A549 (cell line): ENCODE measurements around the gene CRYBB3. TPM values are rescaled to one million over a fixed set of nuclear protein-coding genes. Genes with fewer than 3 reads are reported as not detected.

Source experiments
- ATAC-seq, 2 experiments: fragments of 200-7000 bp in 1 of 2; fragments of >200 bp in 1 of 2; cut with Nextera tagmentation in 1 of 2; cut with Tn5 transposase in 1 of 2; 3 replicates each; pipeline versions ENCODE4 v1.8.0 to v1.9.1; 2018 to 2020; ENCODE audit warnings: mild to moderate bottlenecking in 1 of 2, moderate library complexity in 1 of 2
- CTCF ChIA-PET: fragments of 300-600 bp; sonication (Branson Sonifier 250); formaldehyde crosslinking; extraction: SDS; loops from one replicate; lab custom pipeline; 2021; ENCODE audit warnings: antibody characterized with exemption, inconsistent platforms; lab: Yijun Ruan, JAX
- POLR2A ChIA-PET: fragments of 350-600 bp; formaldehyde crosslinking; extraction: SDS; loops from one replicate; lab custom pipeline; 2021; ENCODE audit warnings: antibody characterized with exemption, inconsistent platforms; lab: Yijun Ruan, JAX
- DNase-seq, 2 experiments: peaks; one replicate each; pipeline versions ENCODE4 v3.0.0 to v3.0.0-alpha.2; 2011 to 2016; ENCODE audit warnings: low read depth in 1 of 2, low spot score in 1 of 2
- FAIRE-seq: peaks from 2 replicates; lab custom pipeline; 2011; peaks lifted over from hg19 to GRCh38; lab: Jason Lieb, UNC
- H3K27ac ChIP-seq, 2 experiments: fragments of >200 bp; sonication (Bioruptor Twin); formaldehyde crosslinking; 3 replicates each; pipeline ENCODE4 v1.5.1; 2016 to 2017
- H3K4me1 ChIP-seq: fragments of >200 bp; sonication (Bioruptor Twin); formaldehyde crosslinking; 3 replicates; pipeline ENCODE4 v1.6.1; 2016
- H3K4me2 ChIP-seq: fragments of >200 bp; sonication (Bioruptor Twin); formaldehyde crosslinking; 3 replicates; pipeline ENCODE4 v1.6.1; 2016
- H3K4me3 ChIP-seq: fragments of >200 bp; sonication (Bioruptor Twin); formaldehyde crosslinking; 3 replicates; pipeline ENCODE4 v1.5.1; 2016
- H3K9me3 ChIP-seq: fragments of >200 bp; sonication (Bioruptor Twin); formaldehyde crosslinking; 3 replicates; pipeline ENCODE4 v1.6.1; 2016
- BCL3 ChIP-seq: fragments of >200 bp; sonication (Bioruptor Twin); formaldehyde crosslinking; IDR thresholded peaks from 3 replicates; pipeline ENCODE4 v1.6.1; 2016
- CBX8 ChIP-seq: fragments of 200-600 bp; sonication (generic); IDR thresholded peaks from 2 replicates; pipeline ENCODE4 v1.6.1; 2016
- CHD4 ChIP-seq: fragments of 200-600 bp; sonication (generic); IDR thresholded peaks from 2 replicates; pipeline ENCODE4 v1.6.1; 2016; ENCODE audit warnings: antibody characterized with exemption, mild to moderate bottlenecking, borderline replicate concordance
- CTCF ChIP-seq: fragments of >200 bp; sonication (Bioruptor Twin); formaldehyde crosslinking; IDR thresholded peaks from 3 replicates; pipeline ENCODE4 v1.5.1; 2016
- E2F6 ChIP-seq: IDR thresholded peaks from 2 replicates; pipeline ENCODE4 v1.6.1; 2012; ENCODE audit warnings: low read depth, borderline replicate concordance
- EHF ChIP-seq: fragments of 250-450 bp; sonication (Bioruptor Pico); IDR thresholded peaks from 2 replicates; pipeline ENCODE4 v1.5.0; 2020; ENCODE audit warnings: mild to moderate bottlenecking
- ELK1 ChIP-seq: fragments of 150-350 bp; IDR thresholded peaks from 2 replicates; pipeline ENCODE4 v1.6.1; 2014; ENCODE audit warnings: low read depth, mild to moderate bottlenecking, low read length
- FOSL2 ChIP-seq, 2 experiments: fragments of 450-650 bp in 1 of 2; fragments of >200 bp in 1 of 2; sonication (Bioruptor Twin) in 1 of 2; formaldehyde crosslinking; IDR thresholded peaks; 2 replicates each; pipeline versions ENCODE4 v1.5.0 to v1.6.1; 2016 to 2020; ENCODE audit warnings: mild to moderate bottlenecking in 1 of 2, moderate library complexity in 1 of 2
- HOXB13 ChIP-seq: fragments of 250-450 bp; sonication (Bioruptor Pico); IDR thresholded peaks from 2 replicates; pipeline ENCODE4 v1.5.0; 2020; ENCODE audit warnings: low read depth, mild to moderate bottlenecking, moderate library complexity
- JUN ChIP-seq, 2 experiments: fragments of >200 bp; sonication (Bioruptor Twin); formaldehyde crosslinking; IDR thresholded peaks; 2 replicates in 1 of 2; 3 replicates in 1 of 2; pipeline ENCODE4 v1.6.1; 2016 to 2017
- NFE2L2 ChIP-seq: fragments of 150-350 bp; conservative IDR thresholded peaks from 2 replicates; pipeline ENCODE4 v1.6.1; 2014; ENCODE audit warnings: low read length
- PBX3 ChIP-seq: IDR thresholded peaks from 2 replicates; pipeline ENCODE4 v1.6.1; 2012
- POLR2AphosphoS2 ChIP-seq: conservative IDR thresholded peaks from 2 replicates; pipeline ENCODE4 v1.6.1; 2012; ENCODE audit warnings: low read length, improper control_type of control experiment, inconsistent platforms
- REST ChIP-seq: fragments of 200-600 bp; sonication (generic); IDR thresholded peaks from 2 replicates; pipeline ENCODE4 v1.6.1; 2016; ENCODE audit warnings: antibody characterized with exemption, mild to moderate bottlenecking, moderate library complexity
- RFX5 ChIP-seq: fragments of 450-650 bp; IDR thresholded peaks from 2 replicates; pipeline ENCODE4 v1.7.1; 2014; ENCODE audit warnings: antibody characterized with exemption, mild to moderate bottlenecking, moderate library complexity
- SREBF2 ChIP-seq: fragments of 450-650 bp; IDR thresholded peaks from 2 replicates; pipeline ENCODE4 v1.6.1; 2014; ENCODE audit warnings: mild to moderate bottlenecking, moderate library complexity
- TP53 ChIP-seq: fragments of 250-450 bp; sonication (Bioruptor Pico); IDR thresholded peaks from 2 replicates; pipeline ENCODE4 v1.5.0; 2021; ENCODE audit warnings: mild to moderate bottlenecking, moderate library complexity
- USF2 ChIP-seq: fragments of 450-650 bp; IDR thresholded peaks from 2 replicates; pipeline ENCODE4 v1.6.1; 2014; ENCODE audit warnings: antibody characterized with exemption
- ZSCAN20 ChIP-seq: fragments of 250-450 bp; sonication (Bioruptor Pico); IDR thresholded peaks from 2 replicates; pipeline ENCODE4 v1.8.0; 2022; ENCODE audit warnings: mild to moderate bottlenecking, moderate library complexity
- WGBS: methylation state at CpG from one replicate; pipeline ENCODE4 v1.1.6; 2017; ENCODE audit errors: missing lambda C conversion rate; 5-methylcytosine and 5-hydroxymethylcytosine counted together
- polyA plus RNA-seq, 4 experiments: library from polyadenylated mRNA; depleted of rRNA in 3 of 4; stranded (reverse); fragments of >200 nt; fragmentation: RNase III in 1 of 4; extraction: RNeasy Plus Mini Kit Qiagen cat#74134 plus additional on column Dnase treatment in 1 of 4; gene quantifications; 2 replicates in 3 of 4; 3 replicates in 1 of 4; pipeline ENCODE4 v1.2.3, GENCODE V29; 2011 to 2017

The CRYBB3 gene
- polyA plus RNA-seq, 2 of the 4 experiments (the other 2 are of a cell fraction) = not detected

GRCh38 chr22:25162561-25162960 is 37.1 kb upstream of the CRYBB3 start (continued):
- TF ChIP-seq USF2 (no peak), CHD4 (no peak), SREBF2 (no peak), ELK1 (no peak), TP53 (CRISPR knock-in tag) (no peak)
- TF ChIP-seq, all 56 proteins: peak for 0

- peaks cover 30% of the 10 kb centered on the region for H3K4me1 ChIP-seq
- H3K27ac ChIP-seq = no peak overlapping the region
- POLR2A ChIA-PET = no interaction called here
- FAIRE-seq (no peak), DNase-seq (no peak), ATAC-seq (no peak)
- no peak overlapping the region for H3K4me3 ChIP-seq
- TF ChIP-seq CBX8 = no peak
- no peaks in the 10 kb centered on the region for H3K9me3 ChIP-seq
- no peak overlapping the region for H3K4me2 ChIP-seq
- CTCF ChIA-PET = interaction anchor here (1.2 kb wide), 1 partner anchor 36 kb away, joined by 3 read pairs; no protein-coding TSS in a partner anchor
- WGBS = 88% methylated on average over 10 of the region's 10 CpGs
Measured at GRCh38 chr22:25165785-25166184, 33.9 kb upstream of the CRYBB3 start.

- Histone ChIP-seq H3K27ac (no peak overlapping the region), H3K4me2 (no peak overlapping the region), H3K4me1 (peaks cover 30% of the 10 kb centered on the region)
- CTCF ChIA-PET = interaction anchor here (1.4 kb wide), 1 partner anchor 56 kb away, joined by 6 read pairs; no protein-coding TSS in a partner anchor
- ATAC-seq = no peak
- TF ChIP-seq RFX5 (no peak), PBX3 (no peak), E2F6 (no peak), EHF (CRISPR knock-in tag) (no peak), JUN (IDR thresholded peaks at IDR 0.05) (no peak), NFE2L2 (no peak), TP53 (CRISPR knock-in tag) (no peak)
- TF ChIP-seq, all 56 proteins: peak for 0
- Histone ChIP-seq H3K9me3 (no peaks in the 10 kb centered on the region), H3K4me3 (no peak overlapping the region)
- no peak for FAIRE-seq
- POLR2A ChIA-PET = no interaction called here
- DNase-seq = no peak
- 76% methylated on average over 9 of the region's 9 CpGs for WGBS
Measured at GRCh38 chr22:25166266-25167040, 33.2 kb upstream of the CRYBB3 start.

GRCh38 chr22:25167082-25167481 is 32.6 kb upstream of the CRYBB3 start:
- CTCF ChIA-PET = interaction anchor here (1.4 kb wide), 1 partner anchor 56 kb away, joined by 6 read pairs; no protein-coding TSS in a partner anchor
- Histone ChIP-seq H3K27ac (no peak overlapping the region), H3K9me3 (no peaks in the 10 kb centered on the region), H3K4me2 (no peak overlapping the region)
- 65% methylated on average over 7 of the region's 7 CpGs for WGBS
- DNase-seq = no peak
- no peak for FAIRE-seq
- POLR2A ChIA-PET = no interaction called here
- no peak for TF ChIP-seq BCL3
- no peak for TF ChIP-seq CTCF
- TF ChIP-seq RFX5 = no peak
- TF ChIP-seq POLR2AphosphoS2 = no peak
- TF ChIP-seq FOSL2 (IDR thresholded peaks at IDR 0.05) = no peak
- TF ChIP-seq FOSL2 (CRISPR knock-in tag; IDR thresholded peaks at IDR 0.05) = no peak
- TF ChIP-seq HOXB13 (CRISPR knock-in tag) = no peak
- TF ChIP-seq REST = no peak
- no peak for TF ChIP-seq ZSCAN20 (CRISPR knock-in tag)
- TF ChIP-seq TP53 (CRISPR knock-in tag) = no peak
- TF ChIP-seq, all 56 proteins: peak for 0
- H3K4me1 ChIP-seq = peaks cover 30% of the 10 kb centered on the region
- no peak overlapping the region for H3K4me3 ChIP-seq
- ATAC-seq = no peak
